DND-41 (cell line): ENCODE measurements around the gene SYNJ1.

Experiments used
- ATAC-seq: fragments of 200-7000 bp; cut with Tn5 transposase; 3 replicates; pipeline ENCODE4 v1.9.1; 2021; ENCODE audit warnings: low read depth; ENCODE audit not compliant: insufficient read depth
- DNase-seq: peaks from one replicate; pipeline ENCODE4 v3.0.0-alpha.2; 2020
- H2AFZ ChIP-seq: 2 replicates; pipeline ENCODE4 v1.6.0; 2012; ENCODE audit warnings: low read depth, low read length
- H3K27ac ChIP-seq: 2 replicates; pipeline ENCODE4 v1.5.1; 2012; ENCODE audit warnings: low read length, inconsistent platforms
- H3K27me3 ChIP-seq: fragments of 200-600 bp; sonication (generic); 2 replicates; pipeline ENCODE4 v1.6.0; 2012; ENCODE audit warnings: low read length, mild to moderate bottlenecking, inconsistent platforms; ENCODE audit not compliant: insufficient read depth, poor library complexity
- H3K36me3 ChIP-seq: 2 replicates; pipeline ENCODE4 v1.5.1; 2012; ENCODE audit warnings: low read length, inconsistent platforms; ENCODE audit not compliant: insufficient read depth
- H3K4me1 ChIP-seq: 2 replicates; pipeline ENCODE4 v1.5.1; 2012; ENCODE audit warnings: mild to moderate bottlenecking, low read length; ENCODE audit not compliant: insufficient read depth
- H3K4me2 ChIP-seq: 2 replicates; pipeline ENCODE4 v1.6.0; 2012; ENCODE audit warnings: mild to moderate bottlenecking, moderate library complexity, low read length, inconsistent platforms; ENCODE audit not compliant: insufficient read depth
- H3K4me3 ChIP-seq, 2 experiments: fragments of 200-600 bp in 1 of 2; shearing (Covaris generic) in 1 of 2; 2 replicates each; pipeline ENCODE4 v1.5.1; 2012 to 2016; ENCODE audit warnings: inconsistent platforms in 2 of 2, low read length in 2 of 2, mild to moderate bottlenecking in 2 of 2, low read depth in 1 of 2, moderate library complexity in 1 of 2
- H3K79me2 ChIP-seq: 2 replicates; pipeline ENCODE4 v1.6.0; 2012; ENCODE audit warnings: low read length, inconsistent platforms; ENCODE audit not compliant: insufficient read depth
- H3K9ac ChIP-seq: 2 replicates; pipeline ENCODE4 v1.6.0; 2012; ENCODE audit warnings: low read depth, mild to moderate bottlenecking, inconsistent platforms, low read length, moderate library complexity
- H3K9me3 ChIP-seq: 2 replicates; pipeline ENCODE4 v1.5.1; 2012; ENCODE audit warnings: low read length, moderate library complexity, mild to moderate bottlenecking, inconsistent platforms; ENCODE audit not compliant: insufficient read depth, severe bottlenecking
- H4K20me1 ChIP-seq: 2 replicates; pipeline ENCODE4 v1.6.0; 2012; ENCODE audit warnings: low read length; ENCODE audit not compliant: insufficient read depth
- CTCF ChIP-seq: IDR thresholded peaks from 2 replicates; pipeline ENCODE4 v1.5.1; 2012; ENCODE audit warnings: borderline replicate concordance, low read length, moderate library complexity, mild to moderate bottlenecking; ENCODE audit not compliant: poor library complexity, severe bottlenecking; ENCODE audit errors: extremely low read depth
- EZH2 ChIP-seq: IDR thresholded peaks from 3 replicates; pipeline ENCODE4 v1.6.1; 2012; ENCODE audit warnings: borderline replicate concordance, low read depth, mild to moderate bottlenecking, moderate library complexity, low read length, inconsistent platforms; ENCODE audit not compliant: severe bottlenecking

The SYNJ1 gene

GRCh38 chr21:32753818-32754585 is 26.2 kb upstream of the SYNJ1 start:
- DNase-seq = no peak
- Histone ChIP-seq H3K36me3 (peaks cover 96% of the 10 kb centered on the region), H2AFZ (no peak overlapping the region), H3K27me3 (no peaks in the 10 kb centered on the region), H3K79me2 (peaks cover 52% of the 10 kb centered on the region), H4K20me1 (peaks cover 13% of the 10 kb centered on the region; the same call in 1 of the 2 replicates), H3K27ac (no peak overlapping the region), H3K4me2 (no peak overlapping the region), H3K4me3 (no peak overlapping the region), H3K9me3 (no peaks in the 10 kb centered on the region), H3K9ac (no peak overlapping the region), H3K4me1 (no peaks in the 10 kb centered on the region)
- TF ChIP-seq EZH2 = no peak
- TF ChIP-seq CTCF = no peak
- ATAC-seq = no peak

GRCh38 chr21:32750405-32750804 is 22.6 kb upstream of the SYNJ1 start:
- Histone ChIP-seq H3K9me3 (no peaks in the 10 kb centered on the region), H3K9ac (no peak overlapping the region), H2AFZ (no peak overlapping the region), H3K4me1 (no peaks in the 10 kb centered on the region), H3K4me3 (no peak overlapping the region), H3K79me2 (peaks cover 53% of the 10 kb centered on the region), H4K20me1 (peaks cover 19% of the 10 kb centered on the region; the same call in 1 of the 2 replicates), H3K27ac (no peak overlapping the region), H3K4me2 (no peak overlapping the region), H3K27me3 (no peaks in the 10 kb centered on the region), H3K36me3 (peaks cover 99% of the 10 kb centered on the region)
- TF ChIP-seq CTCF (no peak), EZH2 (no peak)
- no peak for DNase-seq
- no peak for ATAC-seq

GRCh38 chr21:32749662-32750061 is 21.8 kb upstream of the SYNJ1 start:
- H3K4me2 ChIP-seq = no peak overlapping the region
- no peak overlapping the region for H3K4me3 ChIP-seq
- no peak overlapping the region for H3K27ac ChIP-seq
- H3K79me2 ChIP-seq = peaks cover 50% of the 10 kb centered on the region
- no peak overlapping the region for H2AFZ ChIP-seq
- no peaks in the 10 kb centered on the region for H3K4me1 ChIP-seq
- H3K9me3 ChIP-seq = no peaks in the 10 kb centered on the region
- H3K27me3 ChIP-seq = no peaks in the 10 kb centered on the region
- peaks cover 17% of the 10 kb centered on the region; the same call in 1 of the 2 replicates for H4K20me1 ChIP-seq
- TF ChIP-seq EZH2 (no peak), CTCF (no peak)
- no peak for DNase-seq
- H3K36me3 ChIP-seq = peaks cover 99% of the 10 kb centered on the region
- H3K9ac ChIP-seq = no peak overlapping the region
- no peak for ATAC-seq
